T-helper 1 cell treated with Interleukin-12 subunit alpha and Interleukin-12 subunit beta and Interleukin-4 antibody, amounts not matched to agents 30 μg/mL and 1 μg/mL, for 36 hours (primary cell): Measurements from ENCODE around the gene UFD1.

Experiments used
- H3K27ac Mint-ChIP-seq: one replicate; pipeline ENCODE4 v1.8.0; 2021; ENCODE audit warnings: mild to moderate bottlenecking, mixed read lengths
- H3K27me3 Mint-ChIP-seq: one replicate; pipeline ENCODE4 v1.8.0; 2021; ENCODE audit warnings: low read depth, mixed read lengths
- H3K36me3 Mint-ChIP-seq: one replicate; pipeline ENCODE4 v1.8.0; 2021; ENCODE audit warnings: low read depth, mixed read lengths
- H3K4me1 Mint-ChIP-seq: one replicate; pipeline ENCODE4 v1.8.0; 2021; ENCODE audit warnings: low read depth, mixed read lengths
- H3K4me3 Mint-ChIP-seq: one replicate; pipeline ENCODE4 v1.8.0; 2021; ENCODE audit warnings: mild to moderate bottlenecking, moderate library complexity, mixed read lengths
- H3K9me3 Mint-ChIP-seq: one replicate; pipeline ENCODE4 v1.8.0; 2021; ENCODE audit warnings: mixed read lengths

UFD1 gene

DNA sequence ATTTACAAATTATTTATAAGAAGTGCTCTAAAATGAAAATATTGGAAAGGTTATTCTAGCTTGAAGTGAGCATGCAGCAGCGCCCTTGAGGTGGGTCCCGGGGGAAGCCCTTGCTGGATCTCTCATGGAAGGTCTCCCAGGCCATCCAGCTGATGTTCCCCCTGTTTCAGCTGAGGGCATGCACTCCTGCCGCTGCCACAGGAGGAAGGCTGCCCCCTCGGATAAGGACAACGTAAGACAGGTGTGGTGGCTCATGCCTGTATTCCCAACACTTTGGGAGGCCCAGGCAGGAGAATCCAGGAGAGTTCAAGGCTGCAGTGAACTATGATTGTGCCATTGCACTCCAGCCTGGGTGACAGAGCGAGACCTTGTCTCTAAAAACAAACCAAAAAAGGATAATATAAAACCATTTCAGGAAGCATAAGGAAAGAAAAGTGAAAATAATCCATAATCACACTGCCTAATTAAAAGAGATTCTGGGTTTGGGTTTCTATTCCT lies 15.7 kb upstream of the UFD1 start:
- H3K27ac Mint-ChIP-seq = no peak overlapping the region
- no peak overlapping the region for H3K4me3 Mint-ChIP-seq
- H3K36me3 Mint-ChIP-seq = peaks cover 20% of the 10 kb centered on the region
- H3K9me3 Mint-ChIP-seq = no peaks in the 10 kb centered on the region
- no peaks in the 10 kb centered on the region for H3K27me3 Mint-ChIP-seq
- H3K4me1 Mint-ChIP-seq = peaks cover 16% of the 10 kb centered on the region

DNA sequence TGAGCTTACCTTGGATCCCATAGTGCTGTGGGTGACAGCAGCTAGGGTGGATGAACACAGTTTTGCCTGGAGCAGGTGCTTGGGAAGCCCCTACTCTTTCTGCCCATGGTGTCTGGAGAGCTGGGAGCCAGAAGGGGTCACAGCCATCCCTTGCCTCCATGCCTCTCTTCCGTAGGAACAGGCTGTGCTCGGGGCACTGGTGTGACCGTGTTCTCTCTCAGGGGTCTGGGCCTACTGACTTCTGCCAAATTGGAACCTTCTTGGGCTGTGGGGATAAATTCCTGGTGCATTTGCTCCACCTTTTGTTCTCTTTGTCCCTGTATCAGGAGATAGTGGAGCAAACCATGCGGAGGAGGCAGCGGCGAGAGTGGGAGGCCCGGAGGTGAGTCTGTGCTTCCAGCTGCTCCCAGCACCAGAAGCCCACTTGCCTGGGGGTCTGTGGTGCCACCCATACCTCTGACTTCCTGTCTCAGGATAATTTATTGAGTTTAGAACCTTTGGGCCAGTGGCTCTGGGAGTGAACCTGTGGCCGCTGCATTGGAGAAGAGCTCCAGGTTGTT lies 15.1 kb upstream of the UFD1 start:
- no peaks in the 10 kb centered on the region for H3K9me3 Mint-ChIP-seq
- H3K4me1 Mint-ChIP-seq = peaks cover 16% of the 10 kb centered on the region
- H3K4me3 Mint-ChIP-seq = no peak overlapping the region
- H3K27ac Mint-ChIP-seq = no peak overlapping the region
- H3K36me3 Mint-ChIP-seq = peaks cover 24% of the 10 kb centered on the region
- H3K27me3 Mint-ChIP-seq = no peaks in the 10 kb centered on the region

DNA sequence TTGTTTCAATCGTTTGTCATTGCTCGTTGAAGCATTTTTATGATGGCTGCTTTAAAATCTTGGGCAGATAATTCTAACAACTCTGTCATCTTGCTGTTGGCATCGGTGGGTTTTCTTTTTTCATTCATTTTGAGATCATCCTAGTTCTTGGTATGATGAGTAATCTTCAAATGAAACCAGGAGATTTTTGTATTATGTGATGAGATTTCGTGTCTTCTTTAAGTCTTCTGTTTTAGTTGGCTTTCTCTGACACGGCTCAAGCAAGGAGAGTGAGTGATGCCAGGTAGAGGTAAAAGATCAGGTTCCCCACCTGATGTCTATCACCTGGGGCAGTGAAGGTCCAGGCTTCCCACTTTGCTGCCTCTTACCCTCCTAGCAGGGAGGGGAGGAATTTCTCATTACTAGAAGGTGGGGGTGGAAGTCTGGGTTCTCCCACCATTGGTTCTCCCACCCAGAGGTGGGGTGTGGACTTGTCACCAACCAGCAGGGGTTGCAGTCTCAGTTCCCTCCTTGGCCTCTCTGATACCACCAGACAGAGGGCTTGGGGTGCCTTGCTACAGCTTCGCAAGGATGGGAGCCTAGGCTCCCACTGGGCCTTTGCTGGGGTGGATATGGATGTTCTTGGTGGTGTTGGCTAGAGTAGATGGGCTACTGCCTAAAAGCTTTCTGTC lies 13.6 kb upstream of the UFD1 start:
- Mint-ChIP-seq H3K4me3 (no peak overlapping the region), H3K36me3 (peaks cover 31% of the 10 kb centered on the region), H3K9me3 (no peaks in the 10 kb centered on the region), H3K27me3 (no peaks in the 10 kb centered on the region), H3K4me1 (peaks cover 16% of the 10 kb centered on the region), H3K27ac (no peak overlapping the region)

DNA sequence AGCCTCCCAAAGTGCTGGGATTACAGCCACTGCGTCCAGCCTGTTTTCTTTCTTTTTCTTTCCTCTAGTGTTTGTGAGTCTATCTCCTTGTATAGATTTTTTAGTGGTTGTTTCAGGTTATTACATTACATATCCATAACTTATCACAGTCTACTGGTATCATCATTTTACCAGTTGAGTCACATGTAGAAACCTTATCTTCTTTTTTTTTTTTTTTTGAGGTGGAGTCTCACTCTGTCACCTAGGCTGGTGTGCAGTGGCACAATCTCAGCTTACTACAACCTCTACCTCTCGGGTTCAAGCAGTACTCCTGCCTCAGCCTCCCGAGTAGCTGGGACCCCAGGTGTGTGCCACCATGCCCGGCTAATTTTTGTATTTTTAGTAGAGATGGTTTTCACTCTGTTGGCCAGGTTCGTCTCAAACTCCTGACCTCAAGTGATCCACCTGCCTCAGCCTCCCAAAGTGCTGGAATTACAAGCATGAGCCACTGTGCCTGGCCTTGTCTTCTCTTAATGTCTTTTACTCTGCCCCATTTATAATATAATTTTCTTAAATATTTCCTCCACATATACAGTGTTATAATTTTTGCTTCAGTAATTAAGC lies 11.7 kb upstream of the UFD1 start:
- H3K4me1 Mint-ChIP-seq = peaks cover 13% of the 10 kb centered on the region

DNA sequence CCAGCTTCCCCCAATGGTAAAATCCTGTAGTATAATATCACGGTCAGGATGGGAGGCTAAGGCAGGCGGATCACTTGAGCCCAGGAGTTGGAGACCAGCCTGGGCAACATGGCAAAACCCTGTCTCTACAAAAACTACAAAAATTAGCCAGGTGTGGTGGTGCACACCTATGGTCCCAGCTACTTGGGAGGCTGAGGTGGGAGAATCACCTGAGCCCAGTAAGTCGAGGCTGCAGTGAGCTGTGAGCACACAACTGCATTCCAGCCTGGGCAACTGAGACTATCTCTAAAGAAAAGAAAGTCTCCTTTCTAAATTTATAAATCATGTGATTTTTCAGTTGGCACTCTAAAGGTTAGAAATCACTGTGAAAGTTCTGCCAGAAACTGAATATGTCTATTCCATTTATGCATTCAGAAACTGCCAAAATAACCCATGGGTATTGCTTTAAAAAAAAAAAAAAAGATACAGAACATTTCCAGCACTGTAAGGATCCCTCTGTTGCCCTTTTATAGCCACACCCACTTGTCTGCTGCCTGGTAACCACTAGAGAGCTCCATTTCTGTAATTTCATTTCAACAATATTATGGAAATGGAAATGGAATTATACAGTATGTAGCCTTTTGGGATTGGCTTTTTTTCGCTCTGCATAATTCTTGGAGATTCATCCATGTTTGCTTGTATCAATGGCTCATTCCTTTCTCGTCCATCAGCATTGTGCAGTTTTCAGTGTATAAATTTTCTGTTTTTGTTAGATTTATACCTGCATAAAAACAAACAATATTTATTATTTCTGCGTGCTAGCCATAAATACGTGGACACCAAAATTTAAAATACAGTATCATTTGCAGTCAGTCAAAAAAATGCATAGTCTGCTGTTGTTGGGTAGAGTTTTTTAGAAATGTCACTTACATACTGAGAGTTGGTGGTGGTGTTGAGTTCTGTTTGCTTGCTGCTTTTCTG lies 10.2 kb upstream of the UFD1 start:
- Mint-ChIP-seq H3K27me3 (no peaks in the 10 kb centered on the region), H3K4me1 (peaks cover 14% of the 10 kb centered on the region), H3K4me3 (no peak overlapping the region), H3K9me3 (no peaks in the 10 kb centered on the region), H3K27ac (no peak overlapping the region), H3K36me3 (peaks cover 33% of the 10 kb centered on the region)

More for the DNA sequence above, 11.7 kb upstream of the UFD1 start:
- Mint-ChIP-seq H3K27ac (no peak overlapping the region), H3K27me3 (no peaks in the 10 kb centered on the region), H3K36me3 (peaks cover 23% of the 10 kb centered on the region), H3K4me3 (no peak overlapping the region), H3K9me3 (no peaks in the 10 kb centered on the region)

DNA sequence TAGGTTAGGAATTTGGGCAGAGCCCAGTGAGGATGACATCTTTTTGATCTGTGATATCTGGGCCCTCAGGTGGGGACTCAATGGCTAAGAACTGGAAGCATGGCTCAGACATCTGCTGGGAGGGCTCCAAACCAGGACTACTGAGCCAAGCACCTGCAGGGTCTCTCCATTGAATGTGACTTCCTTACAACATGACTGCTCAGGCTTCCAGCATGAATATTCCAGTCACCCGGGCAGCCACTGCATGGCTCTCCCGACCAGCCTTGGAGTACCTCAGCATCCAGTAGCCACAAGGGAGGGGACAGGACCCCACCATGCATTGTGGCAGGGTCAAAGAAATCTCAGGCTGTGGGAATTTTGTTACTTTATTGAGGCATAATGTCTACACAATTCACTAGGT lies 9.3 kb upstream of the UFD1 start:
- Mint-ChIP-seq H3K27ac (no peak overlapping the region), H3K36me3 (peaks cover 36% of the 10 kb centered on the region), H3K4me1 (peaks cover 14% of the 10 kb centered on the region), H3K9me3 (no peaks in the 10 kb centered on the region), H3K4me3 (no peak overlapping the region), H3K27me3 (no peaks in the 10 kb centered on the region)

DNA sequence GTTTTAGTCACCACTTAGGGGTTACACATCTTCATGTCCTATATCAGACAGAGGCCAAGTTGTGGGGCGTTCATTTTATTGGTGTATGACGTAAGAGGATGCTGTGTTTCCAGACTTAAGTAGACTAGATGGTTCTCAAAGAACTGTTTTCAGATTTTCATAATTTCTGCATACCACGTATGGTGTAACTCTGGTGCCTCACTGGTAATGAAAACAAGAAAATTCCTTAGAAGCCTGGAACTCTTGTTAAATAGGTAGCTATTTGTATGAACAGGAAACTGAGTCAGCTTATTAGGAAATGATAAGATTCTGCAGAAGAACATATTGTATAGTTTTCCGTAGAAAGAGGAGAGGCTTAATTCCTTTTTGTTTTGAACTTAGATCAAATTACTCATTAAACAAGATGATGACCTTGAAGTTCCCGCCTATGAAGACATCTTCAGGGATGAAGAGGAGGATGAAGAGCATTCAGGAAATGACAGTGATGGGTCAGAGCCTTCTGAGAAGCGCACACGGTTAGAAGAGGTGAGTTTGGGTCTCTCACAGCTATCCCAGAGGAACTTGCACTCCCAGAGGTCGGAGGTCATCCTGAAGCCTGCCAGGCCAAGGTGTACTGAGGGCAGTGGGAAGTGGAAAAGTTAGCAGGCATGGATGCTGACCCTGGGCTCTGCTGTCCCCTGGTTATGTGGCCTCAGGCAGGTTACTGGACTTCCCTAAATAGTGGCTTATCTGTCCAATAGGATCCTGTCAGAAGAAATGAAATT lies 4.7 kb upstream of the UFD1 start:
- no peak overlapping the region for H3K4me3 Mint-ChIP-seq
- H3K4me1 Mint-ChIP-seq = peaks cover 16% of the 10 kb centered on the region
- H3K27ac Mint-ChIP-seq = no peak overlapping the region
- H3K27me3 Mint-ChIP-seq = no peaks in the 10 kb centered on the region
- H3K36me3 Mint-ChIP-seq = peaks cover 31% of the 10 kb centered on the region
- H3K9me3 Mint-ChIP-seq = no peaks in the 10 kb centered on the region

DNA sequence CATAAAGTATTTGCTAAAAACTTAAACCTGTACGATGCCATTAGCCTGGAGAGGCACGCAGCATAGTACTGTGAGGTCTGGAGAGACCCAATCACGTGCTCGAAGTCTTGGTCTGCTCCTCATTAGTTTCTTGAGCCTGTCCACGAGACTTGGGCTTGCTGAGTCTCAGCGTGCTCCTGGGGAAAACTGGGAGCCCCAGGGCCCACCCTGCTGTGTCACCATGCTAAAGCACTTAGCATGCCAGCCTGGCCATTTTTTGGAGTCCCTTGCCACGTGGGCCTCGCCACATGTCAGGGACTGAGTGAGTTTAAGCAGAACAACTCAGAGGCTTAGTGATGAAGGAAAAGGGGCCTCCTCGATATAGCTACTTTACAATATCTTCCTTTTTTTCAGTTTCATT lies 3.3 kb upstream of the UFD1 start:
- H3K4me1 Mint-ChIP-seq = peaks cover 25% of the 10 kb centered on the region
- peaks cover 24% of the 10 kb centered on the region for H3K36me3 Mint-ChIP-seq
- no peaks in the 10 kb centered on the region for H3K27me3 Mint-ChIP-seq
- no peak overlapping the region for H3K4me3 Mint-ChIP-seq
- H3K27ac Mint-ChIP-seq = no peak overlapping the region
- no peaks in the 10 kb centered on the region for H3K9me3 Mint-ChIP-seq

DNA sequence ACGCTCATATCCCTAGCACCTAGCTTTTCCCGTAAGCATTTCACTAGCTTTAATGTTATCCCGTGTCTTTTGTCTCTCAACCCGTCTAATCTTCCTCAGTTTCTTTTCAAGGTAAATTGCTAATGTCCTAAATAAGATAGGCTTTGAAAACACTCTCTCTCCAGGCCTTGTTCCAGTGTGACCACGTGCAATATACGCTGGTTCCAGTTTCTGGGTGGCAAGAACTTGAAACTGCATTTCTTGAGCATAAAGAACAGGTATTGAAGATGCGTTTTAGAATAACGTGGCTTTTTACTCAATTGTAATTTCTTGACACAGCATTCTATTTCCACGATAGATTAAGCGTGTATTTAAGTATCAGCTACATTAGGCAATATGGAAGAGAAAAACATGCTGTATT lies 1.8 kb upstream of the UFD1 start:
- H3K4me3 Mint-ChIP-seq = peak overlapping the region; percentile 98
- peak overlapping the region; percentile 99 for H3K27ac Mint-ChIP-seq

DNA sequence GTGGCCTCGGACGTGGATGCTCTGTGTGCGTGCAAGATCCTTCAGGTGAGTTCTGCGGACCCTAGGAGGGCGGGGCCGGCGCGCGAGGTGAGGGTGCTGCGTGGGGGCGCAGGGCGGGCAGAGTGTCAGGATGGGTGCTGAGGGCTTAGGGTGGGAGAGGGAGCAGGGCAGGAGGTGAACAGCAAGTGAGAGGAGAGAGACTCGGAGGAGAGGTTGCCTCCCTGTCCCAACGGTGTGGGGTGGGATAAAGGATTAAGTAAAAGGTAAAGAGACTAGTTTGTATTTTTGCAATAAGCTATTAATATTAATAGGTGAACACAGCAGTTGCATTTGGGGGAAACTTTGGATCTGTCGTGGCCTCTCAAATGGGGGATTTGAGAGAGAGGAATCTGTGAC lies 1.2 kb upstream of the UFD1 start:
- Mint-ChIP-seq H3K27me3 (no peaks in the 10 kb centered on the region), H3K4me3 (peak overlapping the region; percentile 98), H3K36me3 (peaks cover 23% of the 10 kb centered on the region), H3K9me3 (no peaks in the 10 kb centered on the region), H3K27ac (peak overlapping the region; percentile 99), H3K4me1 (peaks cover 32% of the 10 kb centered on the region)

More for the DNA sequence above, 1.8 kb upstream of the UFD1 start:
- peaks cover 26% of the 10 kb centered on the region for H3K36me3 Mint-ChIP-seq
- peaks cover 32% of the 10 kb centered on the region for H3K4me1 Mint-ChIP-seq
- H3K9me3 Mint-ChIP-seq = no peaks in the 10 kb centered on the region
- no peaks in the 10 kb centered on the region for H3K27me3 Mint-ChIP-seq

DNA sequence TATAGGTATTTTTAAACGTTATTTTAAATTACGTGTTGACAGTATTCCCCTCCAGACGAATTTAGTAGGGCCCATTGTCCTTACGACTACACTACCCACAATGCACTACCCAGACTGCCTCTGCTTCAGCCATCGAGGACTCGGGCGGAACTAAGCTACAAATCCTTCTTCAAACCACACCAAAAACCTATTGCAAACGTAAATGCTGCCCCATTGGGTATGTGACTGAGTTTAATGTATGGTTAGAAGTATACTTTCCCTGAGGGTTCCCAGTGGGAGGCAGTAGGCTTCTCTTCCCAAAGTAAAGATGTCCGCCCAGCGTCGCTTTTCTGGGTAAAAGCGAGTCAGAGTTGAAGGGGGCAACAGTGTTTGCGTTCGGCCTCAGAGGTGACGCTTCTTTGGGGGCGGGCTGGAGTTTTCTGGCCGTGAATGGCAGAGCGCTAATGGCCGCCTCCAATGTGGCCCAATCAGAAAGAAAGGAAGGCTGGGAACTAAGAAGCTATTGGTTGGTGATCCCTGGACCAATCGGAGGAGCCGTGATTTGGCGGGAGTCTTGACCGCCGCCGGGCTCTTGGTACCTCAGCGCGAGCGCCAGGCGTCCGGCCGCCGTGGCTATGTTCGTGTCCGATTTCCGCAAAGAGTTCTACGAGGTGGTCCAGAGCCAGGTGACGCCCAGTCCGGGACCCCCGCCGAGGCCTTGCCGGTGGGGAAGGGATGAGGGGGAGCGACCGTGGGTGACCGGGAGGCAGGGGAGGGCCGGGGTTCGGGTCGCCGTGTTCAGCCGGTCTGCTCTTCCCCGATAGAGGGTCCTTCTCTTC lies 571 bp upstream of the UFD1 start, which contains the start of gene CDC45:
TSS of gene CDC45 (plus strand) at position 566 of the 818 bp plus-strand sequence. CDS start at position 615, 49 bp downstream.
- Mint-ChIP-seq H3K36me3 (peaks cover 17% of the 10 kb centered on the region), H3K4me1 (peaks cover 29% of the 10 kb centered on the region), H3K27me3 (no peaks in the 10 kb centered on the region), H3K9me3 (no peaks in the 10 kb centered on the region), H3K27ac (peak within 1 kb of the TSS; percentile 99), H3K4me3 (peak within 1 kb of the TSS; percentile 98)

DNA sequence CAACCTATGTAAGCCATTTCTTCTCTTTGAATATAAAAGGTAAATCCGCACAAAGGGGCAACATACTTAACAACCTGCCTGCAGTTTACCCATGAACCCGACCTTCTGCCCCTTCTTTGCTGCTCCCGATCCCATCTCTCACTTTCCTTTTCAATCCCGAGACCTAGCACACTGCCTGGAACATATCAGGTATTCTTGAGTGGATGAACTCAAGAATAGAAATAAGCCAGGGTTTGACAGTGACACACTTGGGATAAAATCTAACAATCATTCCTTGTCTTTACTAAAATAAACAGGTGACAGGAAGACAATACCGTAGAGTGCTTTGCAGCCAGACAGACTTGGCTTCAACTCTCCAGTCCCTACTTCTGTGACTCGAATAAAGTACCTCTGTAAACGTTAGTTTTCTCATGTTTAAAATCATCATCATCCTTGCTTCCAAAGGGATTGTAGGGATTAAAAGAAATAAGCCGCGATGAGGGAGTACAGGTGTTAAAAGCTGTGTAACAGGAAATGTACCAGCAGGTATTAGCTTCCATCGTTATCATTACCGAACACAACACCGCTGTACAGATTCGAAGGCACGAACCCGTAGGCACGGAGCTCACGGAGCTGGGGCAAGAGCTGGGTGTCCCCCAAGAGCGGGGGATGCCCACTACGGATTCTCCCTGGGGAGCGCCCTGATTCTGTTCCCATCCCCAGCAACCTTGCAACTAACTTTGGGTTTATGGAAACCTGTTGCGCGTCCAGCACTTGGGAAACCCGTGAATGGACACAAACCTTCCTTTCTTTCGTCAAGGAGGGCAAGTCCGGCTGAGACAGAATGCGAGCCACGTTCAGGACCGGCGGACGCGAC lies 720 bp downstream of the UFD1 start:
- H3K27ac Mint-ChIP-seq = peak overlapping the region; percentile 83
- no peaks in the 10 kb centered on the region for H3K27me3 Mint-ChIP-seq
- peaks cover 19% of the 10 kb centered on the region for H3K36me3 Mint-ChIP-seq
- H3K4me1 Mint-ChIP-seq = peaks cover 32% of the 10 kb centered on the region
- H3K9me3 Mint-ChIP-seq = no peaks in the 10 kb centered on the region
- H3K4me3 Mint-ChIP-seq = peak overlapping the region; percentile 98
